ENCODE measurements around the gene ISG20.

GRCh38 chr15:88644741-88645140 lies 5.9 kb downstream of the ISG20 start:
- no peak for TF ChIP-seq CTCF (IDR thresholded peaks at IDR 0.05; ENCODE audit: insufficient read depth, low read depth, low read length)
- TF ChIP-seq EZH2 (IDR thresholded peaks at IDR 0.05; ENCODE audit: insufficient read depth, low read length): no peak
